GM12865 (cell line): Measurements from ENCODE around the gene TMPRSS4.

Experiments used
- DNase-seq: peaks from one replicate; pipeline ENCODE4 v3.0.0; 2010; ENCODE audit warnings: low read depth
- H3K4me3 ChIP-seq: 2 replicates; pipeline ENCODE4 v1.5.1; 2011; ENCODE audit warnings: mild to moderate bottlenecking, low read depth, low read length, control low read depth
- CTCF ChIP-seq: IDR thresholded peaks from 2 replicates; pipeline ENCODE4 v1.5.1; 2011; ENCODE audit warnings: low read length, control low read depth, low read depth, inconsistent platforms; ENCODE audit not compliant: insufficient read depth; ENCODE audit errors: missing control alignments

Gene TMPRSS4

GRCh38 chr11:118168751-118169150 is 91.9 kb downstream of the TMPRSS4 start:
- DNase-seq = no peak
- H3K4me3 ChIP-seq = no peak overlapping the region
- no peak for TF ChIP-seq CTCF

- DNase-seq = no peak
- H3K4me3 ChIP-seq = no peak overlapping the region
- no peak for TF ChIP-seq CTCF
Measured at GRCh38 chr11:118169300-118170140, 92.6 kb downstream of the TMPRSS4 start.

GRCh38 chr11:118170231-118170630 is 93.4 kb downstream of the TMPRSS4 start:
- no peak for TF ChIP-seq CTCF
- no peak overlapping the region for H3K4me3 ChIP-seq
- DNase-seq = no peak

- H3K4me3 ChIP-seq = no peak overlapping the region
- no peak for DNase-seq
- no peak for TF ChIP-seq CTCF
Measured at GRCh38 chr11:118170882-118171268, 94.0 kb downstream of the TMPRSS4 start.
